ENCODE measurements around the gene EP400. TPM values are rescaled to one million over a fixed set of nuclear protein-coding genes. Genes with fewer than 3 reads are reported as not detected.

EP400 gene
- total RNA-seq, 1 experiment from 2014 or later, result 61.7 TPM

DNA sequence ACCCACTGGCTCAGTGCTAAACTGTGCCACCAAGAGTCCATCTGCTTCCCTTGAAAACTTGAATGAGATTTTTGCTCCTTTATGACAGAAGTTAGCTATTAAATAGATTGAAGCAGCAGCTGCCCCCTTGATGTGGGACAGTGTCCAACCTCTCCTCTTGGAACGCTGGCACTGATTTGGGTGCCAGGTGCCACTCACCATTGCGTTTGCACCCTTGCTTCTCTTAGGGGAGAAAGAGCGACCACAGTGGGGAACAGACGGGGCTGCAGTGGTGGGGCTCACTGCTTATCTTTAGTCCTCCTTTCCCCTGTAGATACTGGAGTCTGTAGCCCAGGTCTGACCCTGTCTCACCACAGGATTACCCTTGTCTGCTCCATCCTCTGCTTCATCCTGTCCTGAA is 9.4 kb downstream of the EP400 start:
- no peak overlapping the region for H3K4ac ChIP-seq (ENCODE audit: low read depth, low read length)
- H3K23ac ChIP-seq (ENCODE audit: insufficient read length, low read depth, low read length), result no peak overlapping the region
- no CpG with 5 or more reads among the region's 4 CpGs for WGBS (ENCODE audit: extremely low coverage, insufficient read length, low lambda C conversion rate)
- H2BK5ac ChIP-seq (ENCODE audit: insufficient read length, low read length), result no peak overlapping the region
- no peaks in the 10 kb centered on the region for H4K20me1 ChIP-seq (ENCODE audit: control insufficient read depth, insufficient read depth, insufficient read length)
- H3K9me3 Mint-ChIP-seq, result no peaks in the 10 kb centered on the region
- H4K91ac ChIP-seq (ENCODE audit: insufficient read length, low read depth, low read length), result no peak overlapping the region
- no peak overlapping the region for H3K27ac ChIP-seq (ENCODE audit: insufficient read length, low read depth, low read length)
- H3K36me3 Mint-ChIP-seq (ENCODE audit: insufficient read depth in 1 of 3, low read depth in 3 of 3), result peaks cover 4 to 19% (median 14%) of the 10 kb centered on the region in 3 experiments; a peak in 6 of 7 replicates
- H3K27me3 ChIP-seq (ENCODE audit: insufficient read depth, low read length), result no peaks in the 10 kb centered on the region
- no peaks in the 10 kb centered on the region for H3K9me3 ChIP-seq (ENCODE audit: control insufficient read depth, low read depth, low read length)
- no peak overlapping the region for H3K4me3 Mint-ChIP-seq
- H4K5ac ChIP-seq (ENCODE audit: insufficient read length, low read depth, low read length), result no peak overlapping the region
- peaks cover 8% of the 10 kb centered on the region; the same call in 1 of the 2 replicates for H3K79me2 ChIP-seq (ENCODE audit: insufficient read depth, low read length)
- H3T11ph ChIP-seq (ENCODE audit: low read length), result no peak overlapping the region
- H2BK12ac ChIP-seq (ENCODE audit: insufficient read length, low read depth, low read length), result no peak overlapping the region
- DNase-seq, result no peak
- no peaks in the 10 kb centered on the region for H3K4me1 ChIP-seq (ENCODE audit: insufficient read depth, low read length)
- peaks cover 2% of the 10 kb centered on the region for H3K79me1 ChIP-seq (ENCODE audit: insufficient read depth, low read depth, low read length, poor library complexity, severe bottlenecking)
- H3K4me1 Mint-ChIP-seq, result peaks cover 18 to 21% of the 10 kb centered on the region in 2 experiments
- H2AK5ac ChIP-seq (ENCODE audit: insufficient read length, low read length), result no peak overlapping the region
- H3K27me3 Mint-ChIP-seq (ENCODE audit: low read depth), result no peaks in the 10 kb centered on the region
- no peak overlapping the region for H3K18ac ChIP-seq (ENCODE audit: insufficient read length, low read depth, low read length)
- no peak overlapping the region for H2BK15ac ChIP-seq (ENCODE audit: low read depth, low read length)
- no peaks in the 10 kb centered on the region for H3K23me2 ChIP-seq (ENCODE audit: insufficient read length, low read depth, low read length, poor library complexity, severe bottlenecking)
- no peak overlapping the region for H2BK120ac ChIP-seq (ENCODE audit: low read depth, low read length, poor library complexity, severe bottlenecking)
- H4K8ac ChIP-seq (replicated peaks; ENCODE audit: insufficient read length, low read depth, low read length), result no peak overlapping the region
- no peak overlapping the region for H2AFZ ChIP-seq (ENCODE audit: low read length)
- no peak overlapping the region for H3K56ac ChIP-seq (ENCODE audit: insufficient read length, low read depth, low read length)
- peak overlapping the region in 2 of 3 experiments; percentile 58 to 93; a peak in 4 of 7 replicates for H3K27ac Mint-ChIP-seq
- no peak overlapping the region for H3K9ac ChIP-seq (ENCODE audit: extremely low read depth, insufficient read length, low read length)
- no peak overlapping the region for H3K4me2 ChIP-seq (ENCODE audit: insufficient read depth, insufficient read length, low read length)
- TF ChIP-seq, protein P1, sequence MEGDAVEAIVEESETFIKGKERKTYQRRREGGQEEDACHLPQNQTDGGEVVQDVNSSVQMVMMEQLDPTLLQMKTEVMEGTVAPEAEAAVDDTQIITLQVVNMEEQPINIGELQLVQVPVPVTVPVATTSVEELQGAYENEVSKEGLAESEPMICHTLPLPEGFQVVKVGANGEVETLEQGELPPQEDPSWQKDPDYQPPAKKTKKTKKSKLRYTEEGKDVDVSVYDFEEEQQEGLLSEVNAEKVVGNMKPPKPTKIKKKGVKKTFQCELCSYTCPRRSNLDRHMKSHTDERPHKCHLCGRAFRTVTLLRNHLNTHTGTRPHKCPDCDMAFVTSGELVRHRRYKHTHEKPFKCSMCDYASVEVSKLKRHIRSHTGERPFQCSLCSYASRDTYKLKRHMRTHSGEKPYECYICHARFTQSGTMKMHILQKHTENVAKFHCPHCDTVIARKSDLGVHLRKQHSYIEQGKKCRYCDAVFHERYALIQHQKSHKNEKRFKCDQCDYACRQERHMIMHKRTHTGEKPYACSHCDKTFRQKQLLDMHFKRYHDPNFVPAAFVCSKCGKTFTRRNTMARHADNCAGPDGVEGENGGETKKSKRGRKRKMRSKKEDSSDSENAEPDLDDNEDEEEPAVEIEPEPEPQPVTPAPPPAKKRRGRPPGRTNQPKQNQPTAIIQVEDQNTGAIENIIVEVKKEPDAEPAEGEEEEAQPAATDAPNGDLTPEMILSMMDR (conservative IDR thresholded peaks at IDR 0.05), result no peak
- no peak overlapping the region for H3K14ac ChIP-seq (ENCODE audit: insufficient read depth, low read length)
- H2BK20ac ChIP-seq (ENCODE audit: low read depth, low read length, poor library complexity, severe bottlenecking), result no peak overlapping the region
